GM12801 (cell line): Measurements from ENCODE around the gene PRKG1.

Experiments used
- TF ChIP-seq, protein P1 (sequence below): IDR thresholded peaks from one replicate; pipeline ENCODE4 v1.5.1; 2011; ENCODE audit warnings: control low read depth; ENCODE audit not compliant: insufficient read length; ENCODE audit errors: extremely low read depth

PRKG1 gene

GRCh38 chr10:52064084-52064845 lies 990.0 kb downstream of the PRKG1 start:
- TF ChIP-seq, protein P1, sequence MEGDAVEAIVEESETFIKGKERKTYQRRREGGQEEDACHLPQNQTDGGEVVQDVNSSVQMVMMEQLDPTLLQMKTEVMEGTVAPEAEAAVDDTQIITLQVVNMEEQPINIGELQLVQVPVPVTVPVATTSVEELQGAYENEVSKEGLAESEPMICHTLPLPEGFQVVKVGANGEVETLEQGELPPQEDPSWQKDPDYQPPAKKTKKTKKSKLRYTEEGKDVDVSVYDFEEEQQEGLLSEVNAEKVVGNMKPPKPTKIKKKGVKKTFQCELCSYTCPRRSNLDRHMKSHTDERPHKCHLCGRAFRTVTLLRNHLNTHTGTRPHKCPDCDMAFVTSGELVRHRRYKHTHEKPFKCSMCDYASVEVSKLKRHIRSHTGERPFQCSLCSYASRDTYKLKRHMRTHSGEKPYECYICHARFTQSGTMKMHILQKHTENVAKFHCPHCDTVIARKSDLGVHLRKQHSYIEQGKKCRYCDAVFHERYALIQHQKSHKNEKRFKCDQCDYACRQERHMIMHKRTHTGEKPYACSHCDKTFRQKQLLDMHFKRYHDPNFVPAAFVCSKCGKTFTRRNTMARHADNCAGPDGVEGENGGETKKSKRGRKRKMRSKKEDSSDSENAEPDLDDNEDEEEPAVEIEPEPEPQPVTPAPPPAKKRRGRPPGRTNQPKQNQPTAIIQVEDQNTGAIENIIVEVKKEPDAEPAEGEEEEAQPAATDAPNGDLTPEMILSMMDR, result no peak

GRCh38 chr10:52066383-52066782 lies 992.1 kb downstream of the PRKG1 start:
- TF ChIP-seq, protein P1, result no peak

- TF ChIP-seq, protein P1, result no peak
Observed at GRCh38 chr10:52068485-52068884, 994.2 kb downstream of the PRKG1 start.

DNA sequence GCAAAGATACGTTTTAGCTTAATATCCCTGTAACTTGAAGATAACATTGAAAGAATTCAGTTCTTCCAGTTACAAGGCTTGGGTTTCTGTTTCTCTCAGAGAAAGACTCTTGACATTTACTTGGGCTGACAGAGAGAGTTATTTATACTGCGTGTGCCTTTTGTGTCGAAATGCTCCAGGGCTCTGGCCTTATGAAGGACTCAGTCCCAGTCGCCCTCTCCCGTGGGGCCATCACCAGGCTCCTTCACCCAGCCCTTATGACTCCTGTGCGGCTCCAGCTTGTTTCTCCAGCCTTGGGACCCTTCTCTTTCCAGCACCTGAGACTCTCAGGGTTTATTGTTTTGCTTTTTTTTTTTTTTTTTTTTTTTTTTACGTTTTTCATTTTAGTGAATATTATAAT lies 997.5 kb downstream of the PRKG1 start:
- TF ChIP-seq, protein P1, result no peak

DNA sequence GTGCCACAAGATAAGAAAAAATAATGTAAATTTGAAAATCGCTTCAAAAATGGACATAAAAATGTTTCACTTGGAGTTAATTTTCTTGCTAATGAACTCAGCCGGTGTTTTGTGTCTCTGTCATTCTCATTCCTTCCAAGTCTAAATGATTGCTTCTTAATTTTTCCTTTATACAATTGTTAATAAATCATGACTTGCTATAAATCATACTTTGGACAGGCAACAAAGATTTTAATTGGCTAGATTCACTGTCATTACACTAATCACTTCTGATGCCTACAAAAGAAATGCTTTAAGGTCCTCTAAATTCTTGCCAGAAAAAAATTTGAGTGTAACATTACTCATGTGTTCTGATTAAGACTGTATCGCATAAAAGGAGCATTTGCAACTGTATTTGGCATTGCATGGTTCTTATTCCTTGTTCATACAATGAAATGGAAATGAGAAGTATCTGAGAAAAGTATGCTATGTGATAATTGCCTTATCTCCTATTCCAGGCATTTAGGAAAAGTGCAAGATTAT lies 1000.3 kb downstream of the PRKG1 start:
- TF ChIP-seq, protein P1, result no peak

GRCh38 chr10:52077814-52078213 lies 1003.5 kb downstream of the PRKG1 start:
- TF ChIP-seq, protein P1, result no peak

DNA sequence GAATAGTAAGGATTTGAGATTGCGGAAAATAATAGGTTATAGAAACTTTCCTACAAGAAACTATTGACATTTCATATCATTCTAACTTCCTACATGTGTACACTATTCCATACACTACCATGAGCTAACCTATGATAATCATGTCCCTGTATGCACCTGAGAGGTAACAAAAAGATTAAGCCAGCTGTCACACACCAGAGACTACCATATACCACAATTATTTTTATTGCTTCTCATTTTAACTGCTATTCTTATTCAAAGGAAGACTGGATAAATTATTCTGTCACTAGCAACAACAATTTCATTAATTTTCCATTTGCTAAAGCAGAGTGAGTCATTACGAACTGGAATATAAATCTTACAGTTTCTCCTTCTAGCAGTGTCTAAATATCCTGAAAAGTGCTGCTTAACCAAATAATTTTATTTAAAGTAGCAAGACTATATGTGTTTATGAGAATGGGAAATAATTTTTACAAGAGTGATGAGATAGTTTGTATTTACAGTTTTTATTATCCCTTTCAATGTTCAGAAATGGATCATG lies 1004.2 kb downstream of the PRKG1 start:
- TF ChIP-seq, protein P1, result no peak
